ENCODE results near the gene PHF20. TPM values are rescaled to one million over a fixed set of nuclear protein-coding genes. Genes with fewer than 3 reads are reported as not detected.

The PHF20 gene
- polyA plus RNA-seq, 3 donors, result 54.7 to 78.2 (median 73.6) TPM

- peaks cover 31% of the 10 kb centered on the region for H3K79me2 ChIP-seq (ENCODE audit: insufficient read depth, low read length)
- no peak for TF ChIP-seq CTCF (IDR thresholded peaks at IDR 0.05)
- peaks cover 24% of the 10 kb centered on the region for H4K20me1 ChIP-seq (ENCODE audit: insufficient read depth, low read length)
- Mint-ChIP-seq H3K27ac (peak overlapping the region; percentile 96 to 99 (median 98)), H3K4me3 (peak overlapping the region; percentile 97 to 100), H3K9me3 (no peaks in the 10 kb centered on the region), H3K36me3 (peaks cover 14% of the 10 kb centered on the region in 2 donors), H3K4me1 (peaks cover 21% of the 10 kb centered on the region), H3K27me3 (ENCODE audit: low read depth in 3 of 3) (no peaks in the 10 kb centered on the region)
- peak overlapping the region; percentile 82 to 94 (median 94) for H3K4me3 ChIP-seq (replicated peaks in 1 of 3; ENCODE audit: low read depth in 2 of 3, low read length in 3 of 3)
- H3K9ac ChIP-seq (ENCODE audit: insufficient read depth, low read length, poor library complexity, severe bottlenecking), result peak overlapping the region; percentile 99
- H3K27me3 ChIP-seq (ENCODE audit: control insufficient read depth in 2 of 2, insufficient read depth in 2 of 2, low read length in 2 of 2), result no peaks in the 10 kb centered on the region
- peaks cover 17% of the 10 kb centered on the region in 2 donors for H3K36me3 ChIP-seq (replicated peaks in 1 of 2; ENCODE audit: control insufficient read depth in 1 of 2, insufficient read depth in 2 of 2, low read length in 2 of 2)
- intact Hi-C loops (cut with micrococcal nuclease), result loop anchor here in 1 of 2 donors (10.0 kb wide), 1 partner anchor 112 kb away; no protein-coding TSS in a partner anchor
- peak overlapping the region; percentile 88 for H2AFZ ChIP-seq (ENCODE audit: insufficient read depth, low read depth, low read length, poor library complexity, severe bottlenecking)
- H3K4me1 ChIP-seq (ENCODE audit: control insufficient read depth in 1 of 2, insufficient read depth in 2 of 2, low read length in 2 of 2), result peaks cover 22 to 29% of the 10 kb centered on the region in 2 donors
- DNase-seq, result peak; percentile 58 to 68 (median 64)
- no peaks in the 10 kb centered on the region for H3K9me3 ChIP-seq (replicated peaks in 1 of 2; ENCODE audit: control insufficient read depth in 1 of 2, insufficient read depth in 1 of 2, low read length in 2 of 2)
- WGBS (ENCODE audit: insufficient coverage), result no CpG with 5 or more reads among the region's 6 CpGs
- peak overlapping the region; percentile 99 for H3K4me2 ChIP-seq (replicated peaks; ENCODE audit: extremely low read depth, low read length, poor library complexity, severe bottlenecking)
- peak overlapping the region; percentile 96 to 99 for H3K27ac ChIP-seq (ENCODE audit: low read depth in 1 of 2, low read length in 2 of 2)
Measured at GRCh38 chr20:35952480-35953386, 180.9 kb downstream of the PHF20 start.

DNA sequence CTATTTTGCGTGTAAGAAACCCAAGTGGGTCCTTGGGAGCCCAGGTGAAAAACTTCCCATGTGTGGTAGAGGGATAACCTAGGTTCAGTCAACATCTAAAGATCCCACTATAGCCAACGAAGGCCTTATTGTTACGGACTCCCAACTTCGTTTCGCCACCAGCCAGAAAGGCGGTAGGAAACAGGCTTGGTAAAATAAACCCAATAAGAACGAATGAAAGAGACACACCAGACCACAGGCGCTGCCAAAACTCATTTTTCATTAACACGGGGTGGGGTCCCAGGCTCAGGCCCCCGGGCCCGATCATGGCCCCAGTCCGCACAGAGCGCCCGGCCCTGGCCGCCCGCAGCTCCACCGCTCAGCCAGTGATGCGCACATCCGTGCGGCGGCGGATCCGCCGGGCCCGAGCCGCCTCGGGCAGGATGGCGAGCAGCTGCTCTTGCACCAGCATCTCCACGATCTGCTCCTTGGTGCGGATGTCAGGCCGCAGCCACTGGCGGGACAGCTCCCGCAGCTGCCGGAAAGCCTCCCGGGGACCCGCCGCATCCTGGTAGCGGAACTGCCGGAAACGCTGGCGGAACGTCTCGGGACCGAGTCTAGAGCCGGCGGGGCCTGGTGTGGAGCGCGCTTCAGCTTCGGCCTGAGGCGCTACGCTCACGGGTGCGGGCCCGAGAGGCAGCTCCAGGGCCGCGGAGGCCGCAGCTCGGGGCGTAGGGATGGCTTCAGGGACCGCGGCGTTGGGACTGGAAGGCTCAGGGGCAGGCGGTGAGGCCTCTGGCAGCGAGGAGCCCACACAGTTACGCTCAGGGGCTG, 181.8 kb downstream of the PHF20 start:
- peaks cover 31% of the 10 kb centered on the region for H3K79me2 ChIP-seq (ENCODE audit: insufficient read depth, low read length)
- Mint-ChIP-seq H3K36me3 (peaks cover 5% of the 10 kb centered on the region in 2 donors), H3K27me3 (ENCODE audit: low read depth in 3 of 3) (no peaks in the 10 kb centered on the region), H3K4me3 (peak overlapping the region; percentile 97 to 100), H3K27ac (peak overlapping the region; percentile 96 to 99 (median 98)), H3K9me3 (no peaks in the 10 kb centered on the region), H3K4me1 (peaks cover 21% of the 10 kb centered on the region)
- H3K27me3 ChIP-seq (ENCODE audit: control insufficient read depth in 2 of 2, insufficient read depth in 2 of 2, low read length in 2 of 2), result no peaks in the 10 kb centered on the region
- peak overlapping the region; percentile 82 to 94 (median 94) for H3K4me3 ChIP-seq (replicated peaks in 1 of 3; ENCODE audit: low read depth in 2 of 3, low read length in 3 of 3)
- peak overlapping the region; percentile 88 for H2AFZ ChIP-seq (ENCODE audit: insufficient read depth, low read depth, low read length, poor library complexity, severe bottlenecking)
- no peaks in the 10 kb centered on the region for H3K9me3 ChIP-seq (replicated peaks in 1 of 2; ENCODE audit: control insufficient read depth in 1 of 2, insufficient read depth in 1 of 2, low read length in 2 of 2)
- peak overlapping the region; percentile 99 for H3K9ac ChIP-seq (ENCODE audit: insufficient read depth, low read length, poor library complexity, severe bottlenecking)
- peak overlapping the region; percentile 96 to 99 for H3K27ac ChIP-seq (ENCODE audit: low read depth in 1 of 2, low read length in 2 of 2)
- TF ChIP-seq CTCF (IDR thresholded peaks at IDR 0.05), result no peak
- peaks cover 8% of the 10 kb centered on the region in 2 donors for H3K36me3 ChIP-seq (replicated peaks in 1 of 2; ENCODE audit: control insufficient read depth in 1 of 2, insufficient read depth in 2 of 2, low read length in 2 of 2)
- H4K20me1 ChIP-seq (ENCODE audit: insufficient read depth, low read length), result peaks cover 24% of the 10 kb centered on the region
- H3K4me2 ChIP-seq (replicated peaks; ENCODE audit: extremely low read depth, low read length, poor library complexity, severe bottlenecking), result peak overlapping the region; percentile 99
- WGBS (ENCODE audit: insufficient coverage), result 1% methylated on average over 64 of the region's 65 CpGs
- DNase-seq, result peak; percentile 29 to 49 (median 31)
- intact Hi-C loops (cut with micrococcal nuclease), result loop anchor here in 1 of 2 donors (10.0 kb wide), 1 partner anchor 111 kb away; no protein-coding TSS in a partner anchor
- H3K4me1 ChIP-seq (ENCODE audit: control insufficient read depth in 1 of 2, insufficient read depth in 2 of 2, low read length in 2 of 2), result peaks cover 22 to 29% of the 10 kb centered on the region in 2 donors
